K562 (cell line): ENCODE results near the gene RETREG1.

Source experiments
- ETV5 ChIP-seq: sonication (generic); formaldehyde crosslinking; IDR thresholded peaks from 2 replicates; pipeline ENCODE4 v1.4.0; 2020; ENCODE audit warnings: low read depth, mild to moderate bottlenecking, missing genetic modification reagents
- FOXJ3 ChIP-seq: sonication (generic); formaldehyde crosslinking; IDR thresholded peaks from 2 replicates; pipeline ENCODE4 v1.4.0; 2020; ENCODE audit warnings: mild to moderate bottlenecking, missing genetic modification reagents
- HNRNPLL ChIP-seq: fragments of 200-400 bp; formaldehyde crosslinking; IDR thresholded peaks from 2 replicates; pipeline ENCODE4 v1.6.1; 2017; ENCODE audit warnings: low read length, low read depth, mild to moderate bottlenecking; ENCODE audit not compliant: poor library complexity, severe bottlenecking
- MYBL2 ChIP-seq, 2 experiments: fragments of 450-650 bp in 1 of 2; sonication (generic) in 1 of 2; formaldehyde crosslinking in 1 of 2; IDR thresholded peaks; 2 replicates each; pipeline versions ENCODE4 v1.6.1 to v1.8.1; 2017 to 2022; ENCODE audit warnings: borderline replicate concordance in 1 of 2, inconsistent platforms in 1 of 2, low read depth in 1 of 2, mild to moderate bottlenecking in 1 of 2, missing genetic modification reagents in 1 of 2, moderate library complexity in 1 of 2
- PTBP1 ChIP-seq: fragments of 200-400 bp; formaldehyde crosslinking; IDR thresholded peaks from 2 replicates; pipeline ENCODE4 v1.6.1; 2017; ENCODE audit warnings: low read depth, low read length
- RCOR1 ChIP-seq, 2 experiments: IDR thresholded peaks; 2 replicates each; pipeline ENCODE4 v1.6.1; 2012; ENCODE audit warnings: low read depth in 2 of 2, low read length in 2 of 2, borderline replicate concordance in 1 of 2, improper control_type of control experiment in 1 of 2
- RNF2 ChIP-seq: sonication (generic); IDR thresholded peaks from 2 replicates; pipeline ENCODE4 v1.6.1; 2016
- TEAD1 ChIP-seq, 2 experiments: fragments of 450-650 bp in 1 of 2; sonication (generic) in 1 of 2; formaldehyde crosslinking; IDR thresholded peaks; 2 replicates each; pipeline versions ENCODE4 v1.4.0 to v1.8.0; 2020 to 2022; ENCODE audit warnings: mild to moderate bottlenecking in 2 of 2, missing genetic modification reagents in 1 of 2

DNA sequence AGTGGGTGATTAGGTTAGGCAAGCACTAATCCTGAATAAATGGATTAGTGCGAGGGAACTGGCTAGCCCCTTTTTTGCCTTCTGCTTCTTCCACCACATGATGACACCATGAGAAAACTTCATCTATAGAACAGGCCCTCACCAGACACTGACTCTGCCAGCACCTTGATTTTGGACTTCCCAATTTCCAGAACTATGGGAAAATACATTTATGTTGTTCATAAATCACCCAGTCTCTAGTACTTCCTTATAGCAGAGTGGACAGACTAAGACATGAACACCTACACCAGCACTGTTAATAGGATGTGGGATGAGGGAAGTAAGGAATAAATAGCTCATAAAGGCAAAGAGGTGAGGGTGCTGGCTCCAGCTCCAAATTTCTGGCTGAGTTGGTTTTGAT lies 152.6 kb downstream of the RETREG1 start:
- no peak for TF ChIP-seq RNF2
- TF ChIP-seq TEAD1 (CRISPR knock-in tag; IDR thresholded peaks at IDR 0.05) = no peak
- TF ChIP-seq RCOR1 (IDR thresholded peaks at IDR 0.05; ENCODE audit: borderline replicate concordance in 1 of 2, low read depth in 2 of 2, low read length in 2 of 2) = no peak
- no peak for TF ChIP-seq FOXJ3 (CRISPR knock-in tag)
- no peak for TF ChIP-seq HNRNPLL
- no peak for TF ChIP-seq MYBL2 (IDR thresholded peaks at IDR 0.05; ENCODE audit: low read depth)
- no peak for TF ChIP-seq MYBL2 (CRISPR knock-in tag; IDR thresholded peaks at IDR 0.05; ENCODE audit: borderline replicate concordance)
- TF ChIP-seq PTBP1 = no peak
- no peak for TF ChIP-seq ETV5
